ENCODE results near the gene TEKT1.

GRCh38 chr17:6853764-6854442 is 22.4 kb upstream of the TEKT1 start:
- TF ChIP-seq CTCF (IDR thresholded peaks at IDR 0.05) (no peak), POLR2AphosphoS5 (IDR thresholded peaks at IDR 0.05) (no peak), EP300 (IDR thresholded peaks at IDR 0.05) (no peak)
